ENCODE measurements around the gene HELB. TPM values are rescaled to one million over a fixed set of nuclear protein-coding genes. Genes with fewer than 3 reads are reported as not detected.

HELB gene
- total and polyA plus RNA-seq, 2 of the 8 experiments (the other 6 are each of a cell fraction or from before 2014, with no cell fraction given): 1.8 to 7.6 TPM

GRCh38 chr12:66352197-66352596 is 49.9 kb downstream of the HELB start:
- H3K9ac ChIP-seq (replicated peaks in 1 of 4; ENCODE audit: extremely low read depth in 1 of 4, low read depth in 3 of 4, low read length in 3 of 4): no peak overlapping the region
- POLR2A ChIA-PET (ENCODE audit: partially characterized antibody): no interaction called here
- peak overlapping the region; percentile 4; the same call in 1 of the 2 replicates for H2BK12ac ChIP-seq (ENCODE audit: low read depth, low read length)
- no peaks in the 10 kb centered on the region for H4K20me1 ChIP-seq (replicated peaks in 1 of 2; ENCODE audit: control insufficient read depth in 1 of 2, insufficient read depth in 2 of 2, low read length in 2 of 2)
- CTCF ChIA-PET (ENCODE audit: partially characterized antibody): interaction anchor here (0.6 to 5.5 kb wide), 20 partner anchors 10 to 343 kb away, joined by 3 to 25 read pairs (median 6); no protein-coding TSS in a partner anchor
- no peak overlapping the region for H2BK20ac ChIP-seq (ENCODE audit: low read length)
- H4K8ac ChIP-seq (ENCODE audit: extremely low read depth, insufficient read depth, low read length): no peak overlapping the region
- H3K4me1 ChIP-seq (replicated peaks in 1 of 4; ENCODE audit: control insufficient read depth in 3 of 4, insufficient read depth in 4 of 4, low read length in 3 of 4): peaks cover 0 to 3% (median under 1%) of the 10 kb centered on the region in 4 experiments; a peak in 3 of 7 replicates
- H3K23ac ChIP-seq (ENCODE audit: insufficient read length): no peak overlapping the region
- no peak overlapping the region for H3K4ac ChIP-seq (replicated peaks; ENCODE audit: insufficient read length, low read depth, low read length)
- H3K23me2 ChIP-seq (ENCODE audit: low read depth, low read length): no peaks in the 10 kb centered on the region
- no peak overlapping the region for H3K18ac ChIP-seq (ENCODE audit: extremely low read depth, low read length)
- H3K79me1 ChIP-seq (ENCODE audit: low read depth, low read length): no peaks in the 10 kb centered on the region
- no peak overlapping the region for H3K4me3 ChIP-seq (ENCODE audit: extremely low read depth in 1 of 4, insufficient read depth in 2 of 4, low read depth in 3 of 4, low read length in 4 of 4)
- H3K27me3 ChIP-seq (replicated peaks in 1 of 4; ENCODE audit: control insufficient read depth in 3 of 4, extremely low read depth in 1 of 4, insufficient read depth in 3 of 4, low read length in 3 of 4): no peaks in the 10 kb centered on the region
- H3K79me2 ChIP-seq (ENCODE audit: control insufficient read depth in 1 of 2, insufficient read depth in 2 of 2, low read length in 2 of 2): no peaks in the 10 kb centered on the region
- TF ChIP-seq CTCF (IDR thresholded peaks at IDR 0.05; ENCODE audit: control extremely low read depth in 1 of 3, insufficient read depth in 1 of 3, low read depth in 1 of 3, low read length in 3 of 3) (peak; percentile 67 to 80 (median 79)), SIX5 (IDR thresholded peaks at IDR 0.05; ENCODE audit: low read depth, low read length) (no peak), RAD21 (IDR thresholded peaks at IDR 0.05 in 1 of 2, conservative IDR thresholded peaks at IDR 0.05 in 1 of 2; ENCODE audit: low read depth in 2 of 2, low read length in 2 of 2) (peak; percentile 83 to 86)
- DNase-seq (ENCODE audit: low read depth in 1 of 2, low spot score in 2 of 2) (peak; percentile 71 to 77), FAIRE-seq (peak; percentile 81)
- 62% methylated on average over 9 of the region's 9 CpGs; no CpG with 5 or more reads in 1 of the 2 experiments for WGBS, 2 experiments (ENCODE audit: extremely low coverage in 1 of 2, insufficient coverage in 1 of 2, insufficient read length in 1 of 2, insufficient replicate concordance in 2 of 2, low coverage in 1 of 2, low lambda C conversion rate in 2 of 2, missing lambda C conversion rate in 1 of 2)
- H3K36me3 ChIP-seq (ENCODE audit: control insufficient read depth in 2 of 4, insufficient read depth in 4 of 4, low read length in 3 of 4): no peaks in the 10 kb centered on the region
- H3K56ac ChIP-seq (replicated peaks; ENCODE audit: insufficient read length, low read depth, low read length): no peak overlapping the region
- H3K4me2 ChIP-seq (ENCODE audit: insufficient read depth in 1 of 2, low read depth in 2 of 2, low read length in 2 of 2): no peak overlapping the region
- no peak overlapping the region for H3K27ac ChIP-seq (ENCODE audit: low read depth, low read length)
- no peak overlapping the region for H2BK15ac ChIP-seq (ENCODE audit: low read length)
- no peak overlapping the region for H4K5ac ChIP-seq (ENCODE audit: insufficient read length, low read depth, low read length)
- H2AK5ac ChIP-seq (ENCODE audit: low read depth, low read length): no peak overlapping the region
- H2AFZ ChIP-seq (ENCODE audit: low read length): no peak overlapping the region
- H3K14ac ChIP-seq (ENCODE audit: insufficient read length): no peak overlapping the region
- H4K91ac ChIP-seq (replicated peaks; ENCODE audit: insufficient read length, low read length): no peak overlapping the region
- H2BK120ac ChIP-seq (replicated peaks; ENCODE audit: low read depth, low read length): no peak overlapping the region
- peak overlapping the region; percentile 55 for H2BK5ac ChIP-seq (ENCODE audit: low read depth, low read length)
- no peaks in the 10 kb centered on the region for H3K9me3 ChIP-seq (ENCODE audit: insufficient read depth in 2 of 2, low read depth in 1 of 2, low read length in 1 of 2)
